LNCaP clone FGC (cell line): ENCODE measurements around the gene SPATA32.

Source experiments
- DNase-seq: peaks from one replicate; pipeline ENCODE4 v3.0.0-alpha.2; 2011; ENCODE audit warnings: low read depth
- H3K4me3 ChIP-seq: 2 replicates; pipeline ENCODE4 v1.5.1; 2011; ENCODE audit warnings: mild to moderate bottlenecking, low read depth, low read length, control low read depth
- TF ChIP-seq, protein P1 (sequence below): IDR thresholded peaks from 2 replicates; pipeline ENCODE4 v1.5.1; 2012; ENCODE audit warnings: mild to moderate bottlenecking; ENCODE audit not compliant: control insufficient read depth, insufficient read depth; ENCODE audit errors: extremely low read depth

SPATA32 gene

DNA sequence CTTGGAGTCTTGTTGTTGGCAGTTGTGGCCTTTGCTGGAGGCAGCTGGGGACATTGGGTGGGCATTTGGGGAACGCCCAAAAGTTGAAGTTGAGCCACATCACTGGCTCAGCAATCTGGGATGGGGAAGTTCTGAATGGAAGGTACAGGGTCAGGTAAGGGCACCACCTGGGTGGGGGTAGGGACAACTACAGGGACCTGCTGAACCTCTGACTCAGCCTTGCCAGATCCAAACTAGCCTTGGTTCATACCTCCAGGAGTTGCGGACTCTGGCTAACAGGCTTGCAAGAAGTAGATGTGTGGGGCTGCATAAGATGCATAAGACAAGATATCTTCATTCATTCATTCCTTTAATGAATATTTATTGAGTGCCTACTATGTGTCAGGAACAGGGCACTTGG lies 24.2 kb downstream of the SPATA32 start:
- no peak for DNase-seq
- TF ChIP-seq, protein P1, sequence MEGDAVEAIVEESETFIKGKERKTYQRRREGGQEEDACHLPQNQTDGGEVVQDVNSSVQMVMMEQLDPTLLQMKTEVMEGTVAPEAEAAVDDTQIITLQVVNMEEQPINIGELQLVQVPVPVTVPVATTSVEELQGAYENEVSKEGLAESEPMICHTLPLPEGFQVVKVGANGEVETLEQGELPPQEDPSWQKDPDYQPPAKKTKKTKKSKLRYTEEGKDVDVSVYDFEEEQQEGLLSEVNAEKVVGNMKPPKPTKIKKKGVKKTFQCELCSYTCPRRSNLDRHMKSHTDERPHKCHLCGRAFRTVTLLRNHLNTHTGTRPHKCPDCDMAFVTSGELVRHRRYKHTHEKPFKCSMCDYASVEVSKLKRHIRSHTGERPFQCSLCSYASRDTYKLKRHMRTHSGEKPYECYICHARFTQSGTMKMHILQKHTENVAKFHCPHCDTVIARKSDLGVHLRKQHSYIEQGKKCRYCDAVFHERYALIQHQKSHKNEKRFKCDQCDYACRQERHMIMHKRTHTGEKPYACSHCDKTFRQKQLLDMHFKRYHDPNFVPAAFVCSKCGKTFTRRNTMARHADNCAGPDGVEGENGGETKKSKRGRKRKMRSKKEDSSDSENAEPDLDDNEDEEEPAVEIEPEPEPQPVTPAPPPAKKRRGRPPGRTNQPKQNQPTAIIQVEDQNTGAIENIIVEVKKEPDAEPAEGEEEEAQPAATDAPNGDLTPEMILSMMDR, result no peak
- H3K4me3 ChIP-seq, result no peak overlapping the region

DNA sequence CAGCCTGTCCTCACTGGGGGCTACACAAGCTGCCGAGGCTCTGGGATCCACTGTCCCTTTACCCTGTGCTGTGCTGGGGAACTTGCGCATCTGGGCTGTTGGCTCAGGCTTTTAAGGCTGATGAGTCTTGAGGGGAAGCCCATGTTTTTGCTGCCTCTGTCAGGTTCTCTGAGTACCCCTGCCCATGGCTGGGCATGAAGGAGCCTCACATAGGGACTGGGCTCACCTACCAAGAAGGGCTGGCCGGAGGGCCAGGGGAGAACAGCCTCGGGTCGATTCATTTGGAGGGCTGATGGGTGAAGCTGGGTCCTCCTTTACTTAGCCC lies 25.6 kb downstream of the SPATA32 start:
- H3K4me3 ChIP-seq, result no peak overlapping the region
- TF ChIP-seq, protein P1, result no peak
- DNase-seq, result no peak

DNA sequence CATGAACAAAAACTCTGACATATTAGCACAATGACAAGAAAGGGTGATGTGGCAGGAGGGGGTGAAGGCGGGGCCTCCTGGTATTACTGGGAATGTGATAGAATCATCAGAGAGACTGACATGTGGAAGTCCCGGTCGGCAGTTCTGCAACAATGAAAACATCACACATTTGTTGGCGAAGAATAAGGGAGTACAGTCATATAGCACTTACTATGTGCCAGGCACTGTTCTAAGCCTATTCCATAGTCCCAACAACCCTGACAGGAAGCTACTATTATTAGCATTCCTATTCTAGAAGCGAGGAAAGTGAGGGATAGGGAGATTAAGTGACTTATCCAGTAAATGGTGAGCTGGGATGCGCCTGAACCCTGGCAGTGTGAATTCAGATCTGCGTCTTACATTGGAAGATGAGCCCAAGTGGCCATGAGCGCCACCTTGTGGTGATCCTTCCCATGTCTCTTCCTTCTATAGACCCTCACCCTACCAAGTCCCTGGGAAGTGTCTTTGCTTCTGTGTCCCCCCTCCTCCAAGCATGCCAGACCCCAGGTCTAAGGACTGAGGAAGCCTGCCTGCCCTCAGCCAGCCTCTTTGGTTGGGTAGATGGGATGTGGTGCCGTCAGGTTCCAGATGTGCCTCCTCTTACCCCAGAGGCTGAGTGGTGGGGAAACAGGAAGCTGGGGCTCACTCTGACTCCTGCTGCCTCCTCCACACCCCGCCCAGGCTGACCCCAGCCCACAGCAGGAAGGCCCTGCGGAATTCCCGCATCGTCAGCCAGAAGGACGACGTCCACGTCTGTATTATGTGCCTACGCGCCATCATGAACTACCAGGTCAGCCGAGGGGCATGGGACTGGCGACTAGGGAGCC lies 26.2 kb downstream of the SPATA32 start:
- DNase-seq, result peak; percentile 40
- no peak overlapping the region for H3K4me3 ChIP-seq
- TF ChIP-seq, protein P1, result peak; percentile 73

DNA sequence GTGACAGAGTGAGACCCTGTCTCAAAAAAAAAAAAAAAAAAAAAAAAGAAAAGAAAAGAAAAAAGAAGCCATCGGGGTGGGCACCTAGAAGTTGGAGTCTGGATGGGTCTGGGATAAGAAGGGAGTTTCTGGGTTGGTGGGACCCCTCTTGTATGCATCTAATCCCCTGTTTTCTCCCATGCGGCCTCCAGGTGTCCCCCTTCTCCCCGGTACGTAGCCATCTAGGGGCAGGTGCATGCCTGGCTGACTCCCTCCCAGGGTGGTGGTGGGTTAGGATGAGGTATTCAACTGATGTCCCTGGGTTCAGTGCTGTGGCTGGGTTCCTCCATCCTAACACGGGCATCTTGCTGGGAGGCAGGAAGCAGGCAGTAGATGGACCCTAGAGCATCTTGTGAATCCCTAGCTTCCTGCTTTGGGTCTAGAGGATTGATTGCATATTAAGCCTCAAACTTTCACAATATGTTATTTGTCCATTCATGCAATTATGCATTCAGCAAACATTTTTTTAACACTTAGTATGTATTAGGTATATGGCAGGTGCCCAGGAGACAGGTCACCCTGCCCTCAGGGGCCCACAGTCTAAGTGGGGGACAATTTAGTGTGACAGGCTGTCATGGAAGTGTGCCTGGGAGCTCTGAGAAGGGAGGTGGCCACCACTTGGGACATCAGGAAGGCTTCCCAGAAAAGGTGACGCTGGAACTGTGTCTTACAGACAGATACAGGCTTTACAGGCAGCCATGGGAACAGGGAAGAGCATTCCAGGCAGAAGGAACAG lies 27.1 kb downstream of the SPATA32 start:
- TF ChIP-seq, protein P1, result no peak
- no peak overlapping the region for H3K4me3 ChIP-seq
- DNase-seq, result no peak

DNA sequence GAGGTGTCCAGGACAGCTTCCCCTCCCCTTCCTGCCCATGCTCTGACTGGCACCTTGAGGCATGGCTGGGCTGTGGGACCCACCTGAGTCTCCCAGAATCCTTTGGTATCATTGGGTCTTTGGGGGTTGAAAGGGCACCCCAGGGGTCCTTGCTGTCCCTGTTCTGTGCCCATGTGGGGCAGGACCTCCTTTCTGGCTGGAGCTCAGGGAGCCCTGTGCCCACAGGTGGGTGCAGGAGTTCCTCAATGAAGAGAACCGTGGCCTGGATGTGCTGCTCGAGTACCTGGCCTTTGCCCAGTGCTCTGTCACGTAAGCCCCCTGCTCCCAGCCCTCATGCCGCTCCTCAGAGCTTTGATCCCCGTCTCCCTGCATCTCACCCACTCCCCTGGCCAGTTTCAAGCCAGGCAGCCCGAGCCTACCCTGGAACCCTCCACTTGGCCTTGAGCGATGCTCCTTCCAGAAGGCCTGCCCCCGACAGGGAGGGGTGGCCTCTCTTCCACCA lies 28.4 kb downstream of the SPATA32 start:
- no peak for DNase-seq
- no peak overlapping the region for H3K4me3 ChIP-seq
- TF ChIP-seq, protein P1, result no peak

DNA sequence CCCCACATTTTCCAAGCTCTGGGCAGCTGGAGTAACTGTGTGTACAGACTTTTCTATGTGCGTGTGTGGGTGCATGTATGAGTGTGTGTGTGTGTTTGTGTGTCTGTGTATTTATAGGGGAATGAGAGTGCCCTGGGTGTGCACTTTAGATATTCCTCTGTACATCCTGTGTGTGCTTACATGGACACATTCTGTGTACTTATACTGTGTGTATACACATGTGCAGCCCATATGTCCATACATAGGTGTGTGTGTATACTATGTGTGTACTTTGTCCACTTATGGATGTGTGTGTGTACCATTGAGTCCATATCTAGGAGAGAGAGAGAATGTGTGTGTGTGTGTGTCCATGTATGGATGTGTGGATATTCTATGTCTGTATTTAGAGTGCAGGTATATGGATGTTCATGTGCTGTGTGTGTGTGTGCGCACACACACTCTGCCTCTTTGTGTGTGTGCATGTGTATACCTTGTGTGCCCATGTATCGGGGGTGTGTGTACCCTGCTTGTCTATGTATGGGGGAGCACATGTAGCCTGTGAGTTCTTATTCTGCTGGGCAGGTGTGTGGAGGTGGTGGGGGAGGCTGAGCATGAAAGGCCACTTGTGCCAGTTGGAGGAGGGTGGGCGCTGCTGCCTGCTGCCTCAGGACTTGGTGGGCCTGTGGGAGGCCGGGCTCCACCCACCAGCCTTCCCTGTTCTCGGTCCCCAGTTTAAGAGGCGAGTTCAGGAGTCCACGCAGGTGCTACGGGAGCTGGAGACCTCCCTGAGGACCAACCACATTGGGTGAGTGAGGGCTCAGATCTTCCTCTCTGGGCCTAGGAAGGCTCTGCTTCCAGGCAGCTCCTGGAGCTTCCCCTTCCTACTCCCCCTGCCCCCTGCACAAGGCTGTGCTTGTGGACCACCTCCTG lies 29.1 kb downstream of the SPATA32 start:
- TF ChIP-seq, protein P1, result no peak
- no peak overlapping the region for H3K4me3 ChIP-seq
- no peak for DNase-seq
